GM21390 (cell line): ENCODE data around the gene LIPI.
"Not testable (repeated sequence)": the region's sequence is repeated elsewhere in the genome, so short reads cannot be mapped to it uniquely, and the experiment has no call there.

Experiments
- ATAC-seq: cut with Tn5 transposase; IDR thresholded peaks from one replicate; pipeline ENCODE4 v1.9.1; 2021; ENCODE audit not compliant: unreplicated experiment

The LIPI gene

DNA sequence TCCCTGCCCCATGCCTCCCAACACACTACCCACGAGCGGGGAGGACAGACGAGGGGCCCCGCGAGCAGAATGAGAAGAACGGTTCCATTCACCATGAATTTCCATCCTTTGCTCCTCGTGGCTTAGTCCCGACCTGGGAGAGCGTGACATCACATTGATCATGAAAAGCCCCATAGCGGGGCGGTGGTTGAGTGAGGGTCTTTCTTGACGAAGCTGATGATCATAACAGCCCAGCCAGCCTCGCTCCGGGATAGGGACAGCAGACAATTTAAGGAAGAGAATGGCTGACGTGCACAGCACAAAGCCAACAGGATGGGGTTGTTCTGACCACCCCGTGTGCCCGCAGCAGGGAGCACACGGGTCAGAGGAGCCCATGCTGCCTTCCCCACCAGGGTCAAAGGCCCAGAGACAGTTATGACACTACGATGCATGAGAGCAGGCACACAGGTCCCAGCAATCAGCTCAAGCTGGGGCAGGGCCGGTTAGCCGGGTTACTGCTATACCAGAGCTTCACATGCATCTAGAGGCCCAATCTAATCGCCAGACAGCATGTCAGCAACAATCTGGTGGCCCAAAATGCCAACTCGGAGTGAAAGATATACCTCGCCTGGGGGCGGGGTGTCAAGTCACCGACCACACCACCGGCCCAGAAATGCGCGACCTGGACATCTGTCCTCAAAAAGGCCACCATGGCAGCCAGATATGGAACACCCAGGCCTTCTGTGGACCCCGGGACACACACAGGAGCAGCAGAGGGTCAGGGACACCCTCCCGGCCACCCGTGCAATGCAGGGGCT, 135.2 kb downstream of the LIPI start:
- no peak for ATAC-seq

DNA sequence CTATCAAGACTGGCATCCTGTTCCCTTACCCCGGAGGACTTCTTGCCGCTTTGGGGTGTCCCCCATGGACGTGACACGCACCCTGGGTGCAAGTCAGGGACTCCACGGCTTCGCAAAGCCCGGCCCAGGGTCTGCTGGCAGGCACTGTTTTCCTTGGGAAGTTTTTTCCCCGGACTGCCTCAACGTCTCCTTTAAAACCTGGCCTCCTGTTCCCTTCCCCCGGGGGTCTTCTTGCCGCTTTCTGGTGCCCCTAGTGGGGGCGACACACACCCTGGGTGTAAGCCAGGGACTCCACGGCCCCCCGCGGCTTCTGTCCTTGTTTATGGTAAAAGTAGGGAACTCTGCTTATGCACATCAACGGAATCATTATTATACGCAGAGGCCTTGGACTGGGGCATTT, 136.6 kb downstream of the LIPI start:
- no peak for ATAC-seq

- ATAC-seq = no peak
These were observed 137.1 kb downstream of the LIPI start for GRCh38 chr21:14073615-14074014.

DNA sequence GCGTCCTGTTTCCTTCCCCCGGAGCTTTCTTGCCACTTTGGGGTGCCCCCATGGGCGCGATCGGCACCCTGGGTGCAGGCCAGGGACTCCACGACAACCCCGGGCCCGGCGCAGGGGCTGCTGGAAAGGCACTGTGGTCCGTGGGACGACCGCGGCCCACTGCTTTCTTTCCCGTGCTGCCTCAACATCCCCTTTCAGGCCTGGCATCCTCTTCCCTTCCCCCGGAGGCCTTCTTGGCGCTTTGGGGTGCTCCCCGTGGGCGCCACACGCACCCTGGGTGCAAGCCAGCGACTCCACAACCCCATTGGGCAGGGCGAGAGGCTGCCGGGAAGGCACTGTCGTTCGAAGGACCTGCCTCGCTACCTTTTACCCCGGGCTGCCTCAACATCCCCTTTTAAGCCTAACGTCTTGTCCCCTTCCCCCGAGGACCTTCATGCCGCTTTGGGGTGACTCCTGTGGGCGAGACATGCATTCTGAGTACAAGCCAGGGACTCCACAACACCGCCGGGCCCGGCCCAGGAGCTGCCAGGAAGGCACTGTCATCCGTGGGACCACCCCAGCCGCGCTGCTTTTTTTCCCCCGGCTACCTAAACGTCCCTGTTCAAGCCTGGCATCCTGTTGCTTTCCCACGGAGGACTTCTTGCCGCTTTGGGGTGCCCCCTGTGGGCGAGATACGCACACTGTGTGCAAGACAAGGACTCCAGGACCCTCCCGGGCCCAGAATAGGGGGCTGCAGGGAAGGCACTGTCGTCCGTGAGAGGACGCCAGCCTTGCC, 137.8 kb downstream of the LIPI start:
- no peak for ATAC-seq

DNA sequence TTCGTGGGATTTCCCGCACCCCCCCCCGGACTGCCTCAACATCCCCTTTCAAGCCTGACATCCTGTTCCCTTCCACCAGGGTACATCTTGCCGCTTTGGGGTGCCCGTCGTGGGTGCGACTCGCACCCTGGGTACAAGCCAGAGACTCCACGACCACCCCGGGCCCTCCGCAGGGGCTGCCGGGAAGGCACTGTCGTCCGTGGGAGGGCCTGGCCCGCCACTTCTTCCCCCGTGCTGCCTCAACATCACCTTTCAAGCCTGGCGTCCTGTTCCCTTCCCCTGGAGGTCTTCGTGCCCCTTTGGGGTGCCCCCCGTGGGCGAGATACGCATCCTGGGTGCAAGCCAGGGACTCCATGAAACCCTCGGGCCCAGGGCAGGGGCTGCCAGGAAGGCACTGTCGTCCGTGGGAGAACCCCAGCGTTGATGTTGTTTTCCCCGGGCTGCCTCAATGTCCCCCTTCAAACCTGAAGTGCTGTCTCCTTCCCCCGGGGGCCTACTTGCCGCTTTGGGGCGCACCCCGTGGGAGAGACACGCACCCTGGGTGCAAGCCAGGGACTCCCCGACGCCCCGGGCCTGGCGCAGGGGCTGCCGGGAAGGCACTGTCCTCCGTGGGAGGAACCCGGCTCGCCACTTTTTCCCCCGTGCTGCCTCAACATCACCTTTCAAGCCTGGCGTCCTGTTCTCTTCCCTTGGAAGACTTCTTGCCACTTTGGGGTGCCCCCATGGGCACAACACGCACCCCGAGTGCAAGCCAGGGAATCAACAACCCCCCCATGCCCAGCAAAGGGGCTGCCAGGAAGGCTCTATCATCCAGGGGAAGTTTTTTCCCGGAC, 138.6 kb downstream of the LIPI start:
- ATAC-seq = no peak

GRCh38 chr21:14070968-14071367, 139.8 kb downstream of the LIPI start:
- no peak for ATAC-seq

DNA sequence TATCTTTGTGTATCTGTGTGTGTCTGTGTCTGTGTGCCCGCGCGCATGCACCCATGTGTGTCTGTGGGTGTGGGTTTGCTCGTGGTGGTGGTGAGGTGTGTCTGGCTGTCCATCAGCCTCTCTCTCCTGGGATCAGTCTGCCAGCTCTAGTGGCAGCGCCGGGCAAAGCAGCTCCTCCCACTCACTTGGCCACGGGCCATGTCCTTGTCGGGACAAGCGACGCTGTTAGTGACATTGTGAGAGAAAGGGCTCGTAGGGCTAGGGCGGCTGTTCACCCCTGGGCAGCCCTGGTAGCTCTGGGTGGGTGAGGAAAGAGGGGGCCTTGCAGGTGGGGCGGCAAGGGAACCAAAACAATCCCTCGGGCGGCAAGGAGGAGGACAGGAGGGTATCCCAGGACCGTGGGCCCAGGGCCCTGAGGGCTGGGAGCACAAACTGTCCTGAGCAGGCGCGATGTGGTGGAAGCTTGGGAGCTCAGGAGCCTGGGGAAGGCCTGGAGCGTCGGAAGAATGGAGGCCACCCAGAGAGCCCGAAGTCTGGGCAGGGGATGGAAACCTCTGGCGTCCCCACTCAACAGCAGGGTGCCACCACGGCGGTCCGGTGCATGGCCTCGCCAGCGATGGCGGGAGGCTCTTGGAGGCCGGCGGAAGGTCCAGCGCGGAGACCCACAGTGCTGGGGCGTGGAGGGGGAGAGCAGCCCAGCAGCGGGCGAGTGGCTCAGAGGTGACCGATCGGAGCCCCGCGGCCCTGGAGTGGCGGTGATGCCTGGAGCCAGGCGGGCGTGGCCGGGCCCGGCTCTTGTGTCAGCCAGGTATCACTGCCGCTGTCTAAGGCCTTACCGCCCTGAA, 140.5 kb downstream of the LIPI start:
- ATAC-seq = no peak

DNA sequence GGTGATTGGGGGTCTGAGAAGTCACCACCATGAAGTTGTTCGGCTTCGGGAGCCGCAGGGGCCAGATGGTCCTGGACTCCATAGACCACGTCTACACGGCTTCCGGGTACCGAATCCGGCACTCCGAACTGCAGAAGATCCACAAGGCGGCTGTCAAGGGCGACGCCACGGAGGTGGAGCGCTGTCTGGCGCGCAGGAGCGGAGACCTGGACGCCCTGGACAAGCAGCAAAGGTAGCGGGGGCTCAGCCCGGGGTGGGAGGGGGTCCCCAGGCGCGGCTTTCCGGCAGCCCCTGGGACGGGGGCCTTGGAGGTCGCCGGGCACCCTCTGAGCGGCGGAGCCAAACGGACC, 146.5 kb downstream of the LIPI start:
- ATAC-seq = no peak

DNA sequence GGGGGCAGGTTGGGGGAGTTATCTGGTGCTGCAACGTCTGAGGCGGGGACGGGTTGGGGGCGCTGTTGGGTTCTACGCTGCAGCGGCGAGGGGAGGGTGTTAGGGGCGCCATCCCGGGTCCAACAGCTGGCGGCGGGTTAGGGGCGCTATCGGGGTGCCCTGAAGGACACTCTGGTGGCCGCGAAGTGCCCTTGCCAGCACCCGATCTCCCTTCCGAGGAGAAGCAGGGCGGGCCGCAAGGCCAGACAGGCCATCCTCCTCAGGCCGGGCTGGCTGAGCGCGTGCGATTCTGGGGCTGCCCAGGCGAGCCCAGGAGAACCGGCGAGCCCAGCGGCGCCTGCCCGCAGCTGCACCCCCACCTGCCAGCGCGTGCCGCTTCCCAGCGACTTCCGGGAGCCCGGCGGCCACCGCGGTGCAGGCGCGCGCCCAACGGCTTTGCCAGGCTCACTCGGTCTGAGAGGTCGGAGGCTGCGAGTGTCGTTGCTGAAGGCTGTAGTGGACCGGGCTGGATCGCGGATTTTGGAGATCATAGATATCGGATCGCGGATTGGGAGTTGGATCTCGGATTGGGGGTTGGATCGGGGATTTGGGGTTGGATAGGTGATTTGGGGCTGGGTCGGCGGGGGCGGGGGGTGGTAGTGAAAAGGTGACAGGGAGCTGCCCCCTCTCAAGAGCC, 147.0 kb downstream of the LIPI start:
- not testable (repeated sequence) for ATAC-seq

DNA sequence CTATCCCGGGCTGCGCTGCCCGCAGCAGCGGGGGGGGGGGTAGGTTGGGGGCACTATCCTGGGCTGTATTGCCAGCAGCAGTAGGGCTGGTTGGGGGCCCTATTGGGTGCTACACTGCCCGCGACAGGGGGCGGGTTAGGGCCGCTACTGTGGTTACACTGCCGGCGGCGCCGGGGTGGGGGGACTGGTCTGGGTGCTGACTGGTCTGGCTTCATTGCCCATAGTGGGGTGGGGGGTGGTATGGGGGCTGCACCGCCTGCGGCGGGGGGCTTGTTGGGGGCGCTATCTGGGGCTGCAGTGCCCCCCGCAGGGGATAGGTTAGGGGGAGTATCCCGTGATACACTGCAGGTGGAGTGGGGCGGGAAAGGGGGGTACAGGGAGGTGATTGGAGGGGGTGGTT, 148.1 kb downstream of the LIPI start:
- ATAC-seq = not testable (repeated sequence)

DNA sequence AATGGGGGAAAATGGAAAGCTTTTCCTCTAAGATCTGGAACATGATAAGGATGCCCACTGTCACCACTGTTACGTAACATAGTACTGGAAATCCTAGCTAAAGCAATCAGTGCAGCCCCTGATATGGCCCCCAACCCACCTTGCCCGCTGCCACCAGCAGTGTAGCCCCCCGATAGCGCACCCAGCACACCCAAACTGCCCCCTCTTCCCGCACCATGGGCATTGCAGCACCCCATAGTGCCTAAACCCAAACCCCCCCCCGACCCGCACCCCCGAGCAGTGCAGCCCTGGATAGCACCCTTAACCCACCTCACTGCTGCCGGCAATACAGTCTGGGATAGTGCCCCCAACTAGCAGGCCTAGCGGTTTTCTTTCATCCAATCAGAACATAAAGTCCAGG, 148.9 kb downstream of the LIPI start:
- not testable (repeated sequence) for ATAC-seq

DNA sequence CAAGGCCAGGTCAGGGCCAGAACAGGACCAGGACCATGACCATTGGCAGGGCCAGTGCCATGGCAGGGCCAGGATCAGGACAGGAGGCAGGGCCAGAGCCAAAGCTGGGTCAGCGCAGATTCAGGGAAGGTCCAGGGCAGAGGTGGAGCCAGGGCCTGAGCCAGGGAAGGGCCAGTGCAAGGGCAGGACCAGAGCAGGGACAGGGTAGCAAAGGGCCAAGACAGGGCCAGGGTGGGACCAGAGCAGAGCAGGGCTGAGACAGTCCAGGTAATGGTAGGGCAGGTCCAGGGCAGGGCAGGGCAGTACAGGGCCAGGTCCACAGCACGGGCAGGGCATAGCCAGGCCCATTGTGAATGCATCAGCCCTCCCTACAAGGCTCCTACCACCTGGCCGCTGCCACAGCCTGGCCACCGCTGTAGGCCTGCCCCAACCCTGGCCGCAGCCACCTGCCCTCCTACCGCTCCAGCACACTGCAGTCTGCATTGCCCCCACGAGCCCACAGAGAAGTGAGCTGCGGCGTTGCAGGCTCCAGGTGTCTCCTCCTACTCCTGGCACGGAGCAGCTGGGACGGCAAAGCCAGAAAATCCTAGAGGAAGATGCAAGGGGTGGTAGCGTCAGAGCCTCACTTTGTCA, 151.6 kb downstream of the LIPI start:
- not testable (repeated sequence) for ATAC-seq
